Activated CD4-positive, alpha-beta T cell treated with anti-CD3 and anti-CD28 coated beads for 36 hours (primary cell): Measurements from ENCODE around the gene RHEBL1. TPM values are rescaled to one million over a fixed set of nuclear protein-coding genes. Genes with fewer than 3 reads are reported as not detected.

Source experiments
- ATAC-seq: fragments of 200-7000 bp; cut with Tn5 transposase; one replicate; pipeline ENCODE4 v1.10.0; 2021; ENCODE audit warnings: mild to moderate bottlenecking, moderate library complexity
- CTCF ChIA-PET: fragments of 350-600 bp; sonication (Branson Sonifier 250); formaldehyde crosslinking; loops from one replicate; lab custom pipeline; 2021; ENCODE audit warnings: antibody characterized with exemption; lab: Charles Lee
- POLR2A ChIA-PET: fragments of 350-600 bp; sonication (Branson Sonifier 250); formaldehyde crosslinking; loops from one replicate; lab custom pipeline; 2021; ENCODE audit warnings: antibody characterized with exemption, inconsistent platforms; lab: Charles Lee
- DNase-seq: peaks from one replicate; pipeline ENCODE4 v3.0.0-alpha.2; 2020
- H3K27ac Mint-ChIP-seq: one replicate; pipeline ENCODE4 v1.8.0; 2021; ENCODE audit warnings: mixed read lengths
- H3K27me3 Mint-ChIP-seq: one replicate; pipeline ENCODE4 v1.8.0; 2021; ENCODE audit warnings: mixed read lengths
- H3K36me3 Mint-ChIP-seq: one replicate; pipeline ENCODE4 v1.8.0; 2021; ENCODE audit warnings: low read depth, mixed read lengths
- H3K4me1 Mint-ChIP-seq: one replicate; pipeline ENCODE4 v1.8.0; 2021; ENCODE audit warnings: mixed read lengths
- H3K4me3 Mint-ChIP-seq: one replicate; pipeline ENCODE4 v1.8.0; 2021; ENCODE audit warnings: mild to moderate bottlenecking, moderate library complexity, mixed read lengths
- H3K9me3 Mint-ChIP-seq: one replicate; pipeline ENCODE4 v1.8.0; 2021; ENCODE audit warnings: low read depth, mixed read lengths
- intact Hi-C, 2 experiments: fragments of 100-400 bp; cut with DNase I in 1 of 2; cut with micrococcal nuclease in 1 of 2; formaldehyde crosslinking; loops; one replicate each; pipeline versions ENCODE4 v1.14.2 to v1.15.1; 2022 to 2024; cut with DNase I, micrococcal nuclease
- total RNA-seq, 2 experiments: library from RNA; stranded (reverse); gene quantifications; one replicate each; pipeline ENCODE4 v1.2.3, GENCODE V29; 2021

RHEBL1 gene
- total RNA-seq, 2 experiments from 2014 or later = 6.7 to 13.3 TPM

- Mint-ChIP-seq H3K27ac (no peak overlapping the region), H3K4me3 (no peak overlapping the region), H3K36me3 (peaks cover 41% of the 10 kb centered on the region), H3K27me3 (no peaks in the 10 kb centered on the region), H3K4me1 (no peaks in the 10 kb centered on the region), H3K9me3 (no peaks in the 10 kb centered on the region)
- CTCF ChIA-PET = interaction anchor here (0.7 to 2.0 kb wide), 7 partner anchors 11 to 51 kb away, joined by 3 to 6 read pairs (median 3); no protein-coding TSS in a partner anchor
- POLR2A ChIA-PET = interaction anchor here (1.1 kb wide), 1 partner anchor 33 kb away, joined by 3 read pairs; the partner anchor contains the start of gene RHEBL1
- ATAC-seq (no peak), DNase-seq (no peak)
- intact Hi-C loops = no loop called here
Observed at GRCh38 chr12:49037111-49037946, 32.5 kb downstream of the RHEBL1 start.

- Mint-ChIP-seq H3K9me3 (no peaks in the 10 kb centered on the region), H3K36me3 (peaks cover 34% of the 10 kb centered on the region), H3K4me3 (no peak overlapping the region), H3K4me1 (no peaks in the 10 kb centered on the region), H3K27ac (peak overlapping the region; percentile 42), H3K27me3 (no peaks in the 10 kb centered on the region)
- CTCF ChIA-PET = interaction anchor here (0.8 to 2.0 kb wide), 3 partner anchors 12 to 57 kb away, joined by 3 to 5 read pairs (median 4); no protein-coding TSS in a partner anchor
- DNase-seq (no peak), ATAC-seq (no peak)
- intact Hi-C loops = no loop called here
- POLR2A ChIA-PET = interaction anchor here (0.6 to 0.7 kb wide), 2 partner anchors 178 to 186 kb away, joined by 3 to 7 read pairs; no protein-coding TSS in a partner anchor
Observed at GRCh38 chr12:49036029-49036428, 33.8 kb downstream of the RHEBL1 start.

GRCh38 chr12:49034286-49034622 is 35.5 kb downstream of the RHEBL1 start:
- DNase-seq (no peak), ATAC-seq (no peak)
- CTCF ChIA-PET = interaction anchor here (0.7 to 3.7 kb wide), 3 partner anchors 10 to 150 kb away, joined by 4 to 27 read pairs (median 5); no protein-coding TSS in a partner anchor
- no peaks in the 10 kb centered on the region for H3K27me3 Mint-ChIP-seq
- H3K9me3 Mint-ChIP-seq = no peaks in the 10 kb centered on the region
- intact Hi-C loops = no loop called here
- no peak overlapping the region for H3K4me3 Mint-ChIP-seq
- no peak overlapping the region for H3K27ac Mint-ChIP-seq
- H3K36me3 Mint-ChIP-seq = peaks cover 27% of the 10 kb centered on the region
- no peaks in the 10 kb centered on the region for H3K4me1 Mint-ChIP-seq
- POLR2A ChIA-PET = no interaction called here

GRCh38 chr12:49033611-49034285 is 36.0 kb downstream of the RHEBL1 start:
- POLR2A ChIA-PET = no interaction called here
- no peaks in the 10 kb centered on the region for H3K9me3 Mint-ChIP-seq
- ATAC-seq = no peak

GRCh38 chr12:49032679-49033447 is 36.9 kb downstream of the RHEBL1 start:
- H3K36me3 Mint-ChIP-seq = peaks cover 32% of the 10 kb centered on the region
- no peak overlapping the region for H3K4me3 Mint-ChIP-seq
- H3K9me3 Mint-ChIP-seq = no peaks in the 10 kb centered on the region
- POLR2A ChIA-PET = no interaction called here
- ATAC-seq = no peak
- intact Hi-C loops = no loop called here
- DNase-seq = no peak
- no peaks in the 10 kb centered on the region for H3K4me1 Mint-ChIP-seq
- H3K27ac Mint-ChIP-seq = no peak overlapping the region
- CTCF ChIA-PET = interaction anchor here (0.7 to 3.7 kb wide), 4 partner anchors 11 to 115 kb away, joined by 3 to 27 read pairs (median 4); no protein-coding TSS in a partner anchor
- H3K27me3 Mint-ChIP-seq = no peaks in the 10 kb centered on the region

More at GRCh38 chr12:49033611-49034285, 36.0 kb downstream of the RHEBL1 start:
- peaks cover 30% of the 10 kb centered on the region for H3K36me3 Mint-ChIP-seq
- no peak overlapping the region for H3K4me3 Mint-ChIP-seq
- H3K27ac Mint-ChIP-seq = peak overlapping the region; percentile 13
- CTCF ChIA-PET = interaction anchor here (0.5 to 3.7 kb wide), 5 partner anchors 10 to 214 kb away, joined by 3 to 27 read pairs (median 4); no protein-coding TSS in a partner anchor
- intact Hi-C loops = no loop called here
- no peaks in the 10 kb centered on the region for H3K27me3 Mint-ChIP-seq
- DNase-seq = no peak
- no peaks in the 10 kb centered on the region for H3K4me1 Mint-ChIP-seq

- CTCF ChIA-PET = interaction anchor here (1.0 to 3.7 kb wide), 3 partner anchors 12 to 56 kb away, joined by 3 to 27 read pairs (median 4); no protein-coding TSS in a partner anchor
- peaks cover 34% of the 10 kb centered on the region for H3K36me3 Mint-ChIP-seq
- H3K4me3 Mint-ChIP-seq = no peak overlapping the region
- H3K27me3 Mint-ChIP-seq = no peaks in the 10 kb centered on the region
- no peaks in the 10 kb centered on the region for H3K4me1 Mint-ChIP-seq
- H3K9me3 Mint-ChIP-seq = no peaks in the 10 kb centered on the region
- POLR2A ChIA-PET = no interaction called here
- intact Hi-C loops = no loop called here
- DNase-seq (no peak), ATAC-seq (no peak)
- no peak overlapping the region for H3K27ac Mint-ChIP-seq
Observed at GRCh38 chr12:49032276-49032675, 37.5 kb downstream of the RHEBL1 start.

GRCh38 chr12:49031573-49032161 is 38.1 kb downstream of the RHEBL1 start:
- no peak for DNase-seq
- intact Hi-C loops = no loop called here
- Mint-ChIP-seq H3K4me3 (no peak overlapping the region), H3K27me3 (no peaks in the 10 kb centered on the region), H3K36me3 (peaks cover 36% of the 10 kb centered on the region), H3K4me1 (no peaks in the 10 kb centered on the region), H3K9me3 (no peaks in the 10 kb centered on the region), H3K27ac (no peak overlapping the region)
- POLR2A ChIA-PET = interaction anchor here (0.6 kb wide), 1 partner anchor 182 kb away, joined by 3 read pairs; no protein-coding TSS in a partner anchor
- ATAC-seq = no peak
- CTCF ChIA-PET = no interaction called here

GRCh38 chr12:49030714-49031572 is 38.8 kb downstream of the RHEBL1 start:
- ATAC-seq (no peak), DNase-seq (no peak)
- Mint-ChIP-seq H3K4me1 (no peaks in the 10 kb centered on the region), H3K27ac (no peak overlapping the region), H3K36me3 (peaks cover 37% of the 10 kb centered on the region), H3K4me3 (no peak overlapping the region), H3K27me3 (no peaks in the 10 kb centered on the region), H3K9me3 (no peaks in the 10 kb centered on the region)
- CTCF ChIA-PET = interaction anchor here (0.7 to 2.1 kb wide), 6 partner anchors 8 to 57 kb away, joined by 3 to 15 read pairs (median 4); partner anchors contain the start of gene PRKAG1
- POLR2A ChIA-PET = interaction anchor here (0.6 kb wide), 1 partner anchor 181 kb away, joined by 3 read pairs; no protein-coding TSS in a partner anchor
- intact Hi-C loops = no loop called here

GRCh38 chr12:49030119-49030518 is 39.7 kb downstream of the RHEBL1 start:
- DNase-seq (no peak), ATAC-seq (no peak)
- ChIA-PET POLR2A (interaction anchor here (1.0 kb wide), 1 partner anchor 42 kb away, joined by 3 read pairs; no protein-coding TSS in a partner anchor), CTCF (interaction anchor here (0.6 to 2.1 kb wide), 7 partner anchors 9 to 68 kb away, joined by 3 to 15 read pairs (median 4); no protein-coding TSS in a partner anchor)
- intact Hi-C loops = no loop called here
- no peak overlapping the region for H3K4me3 Mint-ChIP-seq
- H3K27me3 Mint-ChIP-seq = no peaks in the 10 kb centered on the region
- peaks cover 40% of the 10 kb centered on the region for H3K36me3 Mint-ChIP-seq
- H3K9me3 Mint-ChIP-seq = no peaks in the 10 kb centered on the region
- no peaks in the 10 kb centered on the region for H3K4me1 Mint-ChIP-seq
- peak overlapping the region; percentile 10 for H3K27ac Mint-ChIP-seq
